H1 (cell line): ENCODE results near the gene PHLPP2. TPM values are rescaled to one million over a fixed set of nuclear protein-coding genes. Genes with fewer than 3 reads are reported as not detected.
A peak's percentile ranks its signal among the peaks of the same experiment; 100 is the strongest.

Source experiments
- BACH1 ChIP-seq: IDR thresholded peaks from 2 replicates; pipeline ENCODE4 v1.6.1; 2012; ENCODE audit warnings: low read length, improper control_type of control experiment
- CHD1 ChIP-seq: IDR thresholded peaks from 2 replicates; pipeline ENCODE4 v1.6.1; 2012; ENCODE audit warnings: low read depth, low read length, improper control_type of control experiment
- SUZ12 ChIP-seq: fragments of 200-600 bp; sonication (generic); IDR thresholded peaks from 2 replicates; pipeline ENCODE4 v1.6.1; 2012; ENCODE audit warnings: mild to moderate bottlenecking, inconsistent platforms, low read length, moderate library complexity, mixed read lengths
- TAF1 ChIP-seq: IDR thresholded peaks from 2 replicates; pipeline ENCODE4 v1.6.1; 2011; ENCODE audit warnings: mild to moderate bottlenecking, low read depth, low read length
- polyA plus RNA-seq, 7 experiments: library from polyadenylated mRNA; depleted of rRNA in 3 of 7; stranded (reverse) in 5 of 7; unstranded in 2 of 7; fragments of >200 nt in 5 of 7; fragments of 200-250 nt in 2 of 7; gene quantifications; 1 replicate in 5 of 7; 2 replicates in 1 of 7; 4 replicates in 1 of 7; pipeline versions ENCODE4 v1.2.1 to v1.2.3, GENCODE V29; 2011 to 2013; ENCODE audit warnings: missing spikeins in 2 of 7, mixed read lengths in 2 of 7
- total RNA-seq: library from RNA; stranded (reverse); fragmentation: NEBNext Ultra II Directional; extraction: Animal tissue kit (Norgen Biotek cat#: 25700); gene quantifications from 2 replicates; pipeline ENCODE4 v1.2.1, GENCODE V29; 2021

PHLPP2 gene
- total and polyA plus RNA-seq, 2 of the 8 experiments (the other 6 are each of a cell fraction or from before 2014, with no cell fraction given) = 7.3 to 12.9 TPM

DNA sequence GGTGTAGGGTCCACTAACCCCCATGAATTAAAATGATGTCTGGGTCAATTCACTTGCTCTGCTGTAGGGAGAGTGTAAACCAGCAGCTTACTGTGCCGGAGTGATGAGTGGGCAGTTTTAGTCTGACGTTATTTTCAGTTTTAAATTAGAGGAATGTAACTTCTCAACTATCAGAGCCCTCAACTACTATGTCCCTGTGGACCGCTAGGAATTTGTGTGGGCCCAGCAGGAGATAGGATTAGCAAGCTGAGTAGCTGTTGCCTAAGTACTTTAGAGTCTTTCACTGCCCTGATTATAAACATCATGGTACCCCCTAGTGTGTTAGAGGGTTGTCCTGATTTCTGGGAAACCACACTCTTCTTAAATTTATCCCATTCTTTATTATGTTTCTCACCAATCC, 87.1 kb downstream of the PHLPP2 start (continued):
- TF ChIP-seq TAF1 (no peak), BACH1 (peak; percentile 29; the same call in 1 of the 2 replicates), SUZ12 (no peak), CHD1 (no peak)
- TF ChIP-seq, all 59 proteins: peak for 10
